Measurements from ENCODE around the gene FIGNL2. TPM values are rescaled to one million over a fixed set of nuclear protein-coding genes. Genes with fewer than 3 reads are reported as not detected.

FIGNL2 gene
- polyA plus RNA-seq, 1 donor (not counting 4 experiments of a cell fraction or from before 2014, with no cell fraction given) = not detected

DNA sequence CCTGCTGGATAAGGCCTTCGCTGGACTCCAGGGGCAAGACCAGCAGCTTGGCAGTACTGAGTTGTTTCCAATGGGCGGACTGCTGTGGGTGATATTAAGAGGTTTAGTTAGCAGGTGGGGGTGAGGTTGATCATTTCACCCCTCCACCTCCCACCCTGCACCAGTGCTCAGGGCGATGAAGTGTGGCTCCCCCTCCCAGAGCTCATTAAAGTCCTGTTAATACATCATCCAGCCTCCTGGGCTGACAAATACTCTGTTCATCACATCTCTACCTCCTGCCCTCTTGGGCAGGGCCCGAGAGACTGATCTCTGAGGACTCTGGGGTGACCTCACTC lies 2.4 kb upstream of the FIGNL2 start:
- dilution Hi-C loops (cut with MboI; ENCODE audit: extremely low pct_ligation_motif_present, low sequenced_read_pairs) = no loop called here
- Histone ChIP-seq H3K9me1 (ENCODE audit: control insufficient read depth, extremely low read depth, insufficient read depth, low read length) (no peaks in the 10 kb centered on the region), H3K36me3 (ENCODE audit: control insufficient read depth in 2 of 2, extremely low read depth in 1 of 2, insufficient read depth in 2 of 2, low read length in 2 of 2) (no peaks in the 10 kb centered on the region), H3K4me3 (ENCODE audit: control insufficient read depth in 2 of 3, extremely low read depth in 1 of 3, insufficient read depth in 2 of 3, low read depth in 1 of 3, low read length in 3 of 3) (no peak overlapping the region), H3K79me2 (ENCODE audit: control insufficient read depth, insufficient read depth, low read length) (no peaks in the 10 kb centered on the region), H3K9ac (ENCODE audit: control insufficient read depth, extremely low read depth, insufficient read depth, low read length) (no peak overlapping the region), H3K4me1 (ENCODE audit: control insufficient read depth, extremely low read depth, insufficient read depth, low read length) (no peaks in the 10 kb centered on the region), H3K27ac (ENCODE audit: control insufficient read depth, insufficient read depth, low read length) (no peak overlapping the region), H2AFZ (ENCODE audit: control insufficient read depth, low read length) (no peak overlapping the region), H3K4me2 (ENCODE audit: control insufficient read depth, extremely low read depth, insufficient read depth, low read depth, low read length) (no peak overlapping the region), H4K20me1 (ENCODE audit: control insufficient read depth, extremely low read depth, insufficient read depth, low read length) (no peaks in the 10 kb centered on the region), H3K27me3 (ENCODE audit: control insufficient read depth, extremely low read depth, insufficient read depth, low read length) (peaks cover 58% of the 10 kb centered on the region), H3K9me3 (ENCODE audit: control insufficient read depth, low read depth, low read length) (no peaks in the 10 kb centered on the region)
- no peak for TF ChIP-seq EZH2 (IDR thresholded peaks at IDR 0.05; ENCODE audit: low read length)
- TF ChIP-seq, protein P1, sequence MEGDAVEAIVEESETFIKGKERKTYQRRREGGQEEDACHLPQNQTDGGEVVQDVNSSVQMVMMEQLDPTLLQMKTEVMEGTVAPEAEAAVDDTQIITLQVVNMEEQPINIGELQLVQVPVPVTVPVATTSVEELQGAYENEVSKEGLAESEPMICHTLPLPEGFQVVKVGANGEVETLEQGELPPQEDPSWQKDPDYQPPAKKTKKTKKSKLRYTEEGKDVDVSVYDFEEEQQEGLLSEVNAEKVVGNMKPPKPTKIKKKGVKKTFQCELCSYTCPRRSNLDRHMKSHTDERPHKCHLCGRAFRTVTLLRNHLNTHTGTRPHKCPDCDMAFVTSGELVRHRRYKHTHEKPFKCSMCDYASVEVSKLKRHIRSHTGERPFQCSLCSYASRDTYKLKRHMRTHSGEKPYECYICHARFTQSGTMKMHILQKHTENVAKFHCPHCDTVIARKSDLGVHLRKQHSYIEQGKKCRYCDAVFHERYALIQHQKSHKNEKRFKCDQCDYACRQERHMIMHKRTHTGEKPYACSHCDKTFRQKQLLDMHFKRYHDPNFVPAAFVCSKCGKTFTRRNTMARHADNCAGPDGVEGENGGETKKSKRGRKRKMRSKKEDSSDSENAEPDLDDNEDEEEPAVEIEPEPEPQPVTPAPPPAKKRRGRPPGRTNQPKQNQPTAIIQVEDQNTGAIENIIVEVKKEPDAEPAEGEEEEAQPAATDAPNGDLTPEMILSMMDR (optimal IDR thresholded peaks at IDR 0.05 in 1 of 3, IDR thresholded peaks at IDR 0.05 in 1 of 3, conservative IDR thresholded peaks at IDR 0.05 in 1 of 3; ENCODE audit: extremely low read depth in 1 of 3, insufficient read depth in 2 of 3, low read length in 3 of 3) = no peak
- DNase-seq (ENCODE audit: low read depth, low spot score) (no peak), FAIRE-seq (no peak)

DNA sequence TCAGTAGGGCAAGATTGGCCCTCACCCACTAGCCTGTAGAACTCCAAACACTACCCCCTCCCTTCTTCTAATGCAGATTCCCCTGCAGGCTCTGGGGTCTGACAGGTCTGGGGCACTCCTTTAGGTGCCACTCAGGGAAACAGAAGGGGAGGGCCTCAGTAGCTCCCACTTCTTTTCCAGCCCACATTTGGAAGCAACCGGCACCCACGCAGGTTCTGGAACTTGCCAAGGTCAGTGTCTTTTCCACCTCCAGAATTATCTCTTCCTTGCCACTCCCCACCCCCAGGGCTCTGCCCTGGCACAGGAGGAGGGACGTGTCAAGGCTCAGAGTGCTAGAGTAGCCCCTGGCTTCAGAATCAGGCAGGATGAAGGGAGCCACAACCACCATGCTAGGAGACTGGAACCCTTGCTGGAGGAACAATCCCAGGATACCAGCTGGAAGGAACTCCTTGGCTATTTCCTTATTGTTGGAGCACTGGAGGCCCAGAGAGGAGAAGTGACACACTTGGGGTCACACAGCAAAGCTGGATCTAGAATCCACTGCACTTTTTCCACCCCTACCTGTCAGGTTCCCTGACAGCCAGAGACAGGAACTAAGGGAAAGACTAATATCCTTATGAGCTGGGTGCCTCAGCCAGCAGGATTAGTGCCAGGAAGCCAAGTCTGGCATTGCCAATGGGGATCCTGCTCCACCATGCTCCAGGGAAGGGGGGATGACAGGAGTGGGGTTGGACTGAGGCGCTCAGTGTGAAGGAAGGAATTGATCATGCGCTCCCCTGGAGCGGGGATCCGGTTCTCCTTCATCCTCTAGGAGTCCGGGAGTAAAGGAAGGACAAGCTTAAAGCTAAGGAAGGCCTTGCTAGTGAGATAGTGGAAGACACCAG lies 1.8 kb upstream of the FIGNL2 start:
- Histone ChIP-seq H3K9me3 (ENCODE audit: control insufficient read depth, low read depth, low read length) (no peaks in the 10 kb centered on the region), H3K79me2 (ENCODE audit: control insufficient read depth, insufficient read depth, low read length) (no peaks in the 10 kb centered on the region), H3K9ac (ENCODE audit: control insufficient read depth, extremely low read depth, insufficient read depth, low read length) (no peak overlapping the region), H3K4me1 (ENCODE audit: control insufficient read depth, extremely low read depth, insufficient read depth, low read length) (no peaks in the 10 kb centered on the region), H3K27me3 (ENCODE audit: control insufficient read depth, extremely low read depth, insufficient read depth, low read length) (peaks cover 60% of the 10 kb centered on the region), H2AFZ (ENCODE audit: control insufficient read depth, low read length) (no peak overlapping the region), H4K20me1 (ENCODE audit: control insufficient read depth, extremely low read depth, insufficient read depth, low read length) (no peaks in the 10 kb centered on the region), H3K4me2 (ENCODE audit: control insufficient read depth, extremely low read depth, insufficient read depth, low read depth, low read length) (no peak overlapping the region), H3K36me3 (ENCODE audit: control insufficient read depth in 2 of 2, extremely low read depth in 1 of 2, insufficient read depth in 2 of 2, low read length in 2 of 2) (no peaks in the 10 kb centered on the region), H3K9me1 (ENCODE audit: control insufficient read depth, extremely low read depth, insufficient read depth, low read length) (no peaks in the 10 kb centered on the region), H3K27ac (ENCODE audit: control insufficient read depth, insufficient read depth, low read length) (no peak overlapping the region), H3K4me3 (ENCODE audit: control insufficient read depth in 2 of 3, extremely low read depth in 1 of 3, insufficient read depth in 2 of 3, low read depth in 1 of 3, low read length in 3 of 3) (no peak overlapping the region)
- TF ChIP-seq EZH2 (IDR thresholded peaks at IDR 0.05; ENCODE audit: low read length) = no peak
- TF ChIP-seq, protein P1 (optimal IDR thresholded peaks at IDR 0.05 in 1 of 3, IDR thresholded peaks at IDR 0.05 in 1 of 3, conservative IDR thresholded peaks at IDR 0.05 in 1 of 3; ENCODE audit: extremely low read depth in 1 of 3, insufficient read depth in 2 of 3, low read length in 3 of 3) = no peak
- dilution Hi-C loops (cut with MboI; ENCODE audit: extremely low pct_ligation_motif_present, low sequenced_read_pairs) = no loop called here
- DNase-seq (ENCODE audit: low read depth, low spot score) = no peak
- FAIRE-seq = no peak
